T-helper 2 cell (primary cell): Measurements from ENCODE around the gene EIF5A.

Experiments
- DNase-seq, 5 experiments: peaks; one replicate each; pipeline versions ENCODE4 v3.0.0 to v3.0.0-alpha.2; 2012 to 2022

Gene EIF5A

GRCh38 chr17:7285679-7286078 lies 21.7 kb upstream of the EIF5A start:
- no peak for DNase-seq

- no peak for DNase-seq
These were observed 18.0 kb upstream of the EIF5A start for GRCh38 chr17:7289256-7290032.

GRCh38 chr17:7290166-7290565 lies 17.3 kb upstream of the EIF5A start:
- DNase-seq, result no peak

GRCh38 chr17:7290685-7291084 lies 16.7 kb upstream of the EIF5A start:
- no peak for DNase-seq

DNA sequence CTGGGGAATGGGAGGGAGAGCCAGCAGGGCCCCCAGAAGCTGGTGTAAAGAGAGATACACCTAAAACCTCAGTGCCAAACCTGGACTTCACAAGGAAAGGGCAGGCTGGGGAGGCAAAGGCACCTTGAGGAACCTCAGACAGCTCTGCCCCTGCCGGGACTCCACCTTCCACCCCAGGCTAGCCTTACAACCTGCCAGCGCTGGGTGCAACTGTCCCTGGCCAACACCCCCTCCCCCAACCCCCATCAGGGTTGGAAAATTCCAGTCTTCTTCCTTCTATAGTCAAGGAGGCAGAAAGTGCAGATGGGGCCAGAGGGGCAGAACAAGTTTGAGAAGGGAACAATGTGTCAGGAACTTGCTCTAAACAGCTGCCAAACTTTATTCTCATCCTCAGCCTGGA lies 15.2 kb upstream of the EIF5A start:
- DNase-seq, result no peak

DNA sequence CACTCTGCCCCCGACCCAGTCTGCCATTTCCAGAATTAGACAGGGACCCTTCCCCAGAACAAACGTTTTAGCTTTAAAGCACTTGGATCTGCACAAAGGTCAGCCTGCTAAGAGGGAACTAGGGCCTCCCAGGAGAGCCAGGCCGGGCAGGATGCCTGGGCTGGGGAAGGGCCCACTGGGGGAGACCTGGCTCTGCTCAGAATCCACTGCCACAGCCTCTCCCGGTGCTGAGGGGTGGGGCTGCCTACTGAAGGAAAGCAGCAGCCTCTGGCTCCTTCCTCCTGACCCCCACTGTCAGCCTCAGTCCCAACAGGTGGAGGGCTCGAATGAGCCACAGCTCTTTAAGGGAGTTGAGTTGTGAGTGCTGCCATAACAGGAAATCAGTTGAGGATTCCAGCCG lies 14.7 kb upstream of the EIF5A start:
- no peak for DNase-seq

DNA sequence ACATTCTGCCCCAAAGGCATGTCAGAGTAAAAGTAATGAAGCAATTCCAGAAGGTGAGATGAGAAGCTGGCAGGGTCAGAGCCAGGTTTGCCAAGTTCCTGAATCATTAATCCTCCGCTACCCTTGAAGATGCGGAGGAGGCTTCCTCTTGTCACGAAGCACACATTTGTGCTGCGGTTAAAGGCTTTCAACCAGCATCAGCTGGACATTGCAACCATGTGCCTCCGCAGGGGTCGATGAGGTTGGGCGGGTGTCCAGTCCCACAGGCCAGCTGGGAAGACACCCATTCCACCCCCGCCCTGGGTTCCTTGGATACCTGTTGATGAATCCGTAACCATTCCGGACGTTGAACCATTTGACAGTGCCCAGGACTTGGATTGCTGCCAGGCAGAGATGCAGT lies 14.3 kb upstream of the EIF5A start:
- no peak for DNase-seq

DNA sequence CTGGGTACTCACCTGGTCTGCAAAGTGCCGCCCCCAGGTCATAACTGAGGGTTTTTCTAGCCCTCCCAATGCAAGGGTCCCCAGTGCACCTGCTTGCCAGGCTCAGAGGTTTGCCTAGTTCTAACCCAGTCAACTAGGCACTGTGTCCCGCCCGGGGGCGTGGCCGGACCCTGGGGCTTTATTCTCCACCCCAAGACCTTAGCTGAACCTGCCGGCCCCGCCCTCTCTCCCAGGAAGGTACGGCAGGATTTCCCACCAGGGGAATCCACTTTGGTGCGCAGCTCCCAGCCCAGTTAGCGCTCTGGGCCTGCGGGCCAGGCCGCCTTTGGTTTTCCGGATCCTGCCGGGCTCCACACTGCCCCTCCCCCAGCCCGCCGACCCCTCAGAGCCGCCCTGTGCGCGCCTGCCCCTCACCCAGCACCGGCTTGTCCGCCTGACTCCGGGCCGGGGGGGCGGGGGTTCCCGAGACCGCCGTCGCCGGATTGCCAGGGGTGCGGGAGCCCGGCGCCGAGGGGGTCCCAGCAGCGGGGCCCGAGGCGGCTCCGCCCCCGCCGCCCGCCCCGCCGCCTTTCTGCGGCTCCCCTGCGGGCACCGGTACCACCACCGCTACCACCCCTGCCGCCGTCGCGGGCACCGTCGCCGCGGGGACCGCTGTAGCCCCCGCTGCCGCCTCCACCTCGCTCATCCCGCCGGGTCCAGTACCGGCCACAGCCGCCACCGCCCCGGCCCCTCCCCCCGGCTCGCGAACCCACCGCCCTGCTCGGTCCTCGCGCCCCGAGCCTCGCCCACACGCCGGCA lies 13.4 kb upstream of the EIF5A start:
- DNase-seq, result no peak

DNA sequence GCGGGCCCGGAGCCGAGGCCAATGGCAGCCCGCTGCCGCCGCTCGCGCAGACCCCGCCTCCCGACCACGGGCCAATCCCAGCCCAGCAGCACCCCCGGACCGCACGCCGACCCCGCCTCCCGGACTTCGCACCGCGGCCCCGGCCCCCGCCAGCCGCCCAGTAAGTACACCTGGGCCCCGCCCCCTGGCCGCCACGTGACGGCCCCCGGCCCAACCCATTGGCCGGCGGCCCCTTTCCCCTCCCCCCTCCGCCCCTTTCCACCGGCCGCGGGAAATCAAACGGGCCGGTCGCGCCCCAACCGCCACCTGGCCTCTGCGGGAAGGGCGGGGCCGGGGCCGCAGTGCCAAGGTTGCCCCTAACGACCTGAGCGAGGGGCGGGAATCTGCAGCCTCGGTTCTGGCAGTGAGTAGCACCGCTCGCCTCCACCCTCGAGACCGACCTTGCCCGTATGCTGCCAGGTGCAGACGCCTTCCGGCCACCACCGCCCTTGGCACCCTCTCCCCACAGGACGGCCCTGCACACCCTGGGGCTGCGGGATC lies 12.7 kb upstream of the EIF5A start, which contains the start of gene YBX2:
YBX2 (minus strand) TSS at position 26 of the 540 bp plus-strand sequence. CDS start 139 bp downstream, outside the sequence.
- DNase-seq, result peak; percentile 58 to 83 (median 62)

GRCh38 chr17:7295230-7296180 lies 11.9 kb upstream of the EIF5A start:
- DNase-seq, result no peak

- DNase-seq, result peak; percentile 40 to 62 (median 52)
These were observed 11.1 kb upstream of the EIF5A start for GRCh38 chr17:7296189-7296861.

DNA sequence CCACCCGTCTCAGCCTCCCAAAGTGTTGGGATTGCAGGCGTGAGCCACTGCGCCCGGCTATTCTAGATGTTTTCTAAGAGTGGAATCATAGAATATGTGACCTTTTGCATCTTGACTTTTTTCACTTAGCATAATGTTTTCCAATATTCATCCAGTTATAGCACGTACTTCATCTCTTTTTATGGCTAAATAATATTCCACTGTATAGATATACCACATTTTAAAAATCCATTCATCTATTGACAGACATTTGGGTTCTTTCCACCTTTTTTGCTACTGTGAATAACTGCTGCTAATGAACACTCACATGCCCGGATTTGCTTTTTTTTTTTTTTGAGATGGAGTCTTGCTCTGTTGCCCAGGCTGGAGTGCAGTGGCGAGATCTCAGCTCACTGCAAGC lies 3.2 kb upstream of the EIF5A start:
- DNase-seq, result no peak

- peak in 4 of 5 experiments; percentile 29 to 78 (median 57) for DNase-seq
These were observed 527 bp downstream of the EIF5A start for GRCh38 chr17:7307686-7308624.

DNA sequence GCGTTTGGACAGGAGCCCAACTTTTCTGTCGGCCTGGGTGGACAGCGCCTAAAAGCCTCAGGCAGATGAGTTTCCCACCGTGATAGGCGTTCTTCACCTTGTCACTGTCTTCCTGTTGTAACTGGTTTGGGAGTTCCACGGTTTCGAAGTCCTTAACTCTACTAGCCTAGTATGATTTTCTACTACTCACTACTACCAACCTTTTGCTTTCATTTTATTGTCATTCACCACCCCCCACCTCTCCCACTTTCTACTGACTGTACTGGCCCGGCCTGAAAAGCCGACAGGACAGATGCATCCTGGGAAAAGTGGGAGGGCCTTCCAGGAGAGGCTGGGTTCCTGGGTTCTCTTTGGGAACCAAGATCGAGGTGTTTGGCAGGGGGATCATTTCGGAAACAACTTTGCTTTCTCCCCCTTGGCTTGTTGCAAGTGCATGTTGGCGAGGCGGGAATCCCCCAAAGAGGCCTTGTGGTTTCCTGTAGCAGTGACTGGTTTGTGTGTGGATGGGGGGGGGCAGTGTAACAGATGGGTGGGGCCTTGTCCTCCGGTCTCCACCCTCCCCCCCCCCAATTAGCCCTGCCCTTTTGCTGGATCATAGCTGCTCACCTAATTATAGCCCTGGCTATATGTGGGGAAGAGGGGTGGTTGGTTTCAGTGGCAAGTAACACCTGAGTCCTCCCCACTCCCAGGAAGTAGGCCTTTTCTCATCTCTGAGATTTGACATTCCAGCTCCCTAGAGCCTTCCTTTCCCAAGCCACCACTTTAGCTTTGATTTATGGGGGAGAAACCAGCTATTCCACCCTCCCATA lies 1.4 kb downstream of the EIF5A start:
- DNase-seq, result peak; percentile 62 to 95 (median 85)

- no peak for DNase-seq
These were observed 2.2 kb downstream of the EIF5A start for GRCh38 chr17:7309628-7310027.

DNA sequence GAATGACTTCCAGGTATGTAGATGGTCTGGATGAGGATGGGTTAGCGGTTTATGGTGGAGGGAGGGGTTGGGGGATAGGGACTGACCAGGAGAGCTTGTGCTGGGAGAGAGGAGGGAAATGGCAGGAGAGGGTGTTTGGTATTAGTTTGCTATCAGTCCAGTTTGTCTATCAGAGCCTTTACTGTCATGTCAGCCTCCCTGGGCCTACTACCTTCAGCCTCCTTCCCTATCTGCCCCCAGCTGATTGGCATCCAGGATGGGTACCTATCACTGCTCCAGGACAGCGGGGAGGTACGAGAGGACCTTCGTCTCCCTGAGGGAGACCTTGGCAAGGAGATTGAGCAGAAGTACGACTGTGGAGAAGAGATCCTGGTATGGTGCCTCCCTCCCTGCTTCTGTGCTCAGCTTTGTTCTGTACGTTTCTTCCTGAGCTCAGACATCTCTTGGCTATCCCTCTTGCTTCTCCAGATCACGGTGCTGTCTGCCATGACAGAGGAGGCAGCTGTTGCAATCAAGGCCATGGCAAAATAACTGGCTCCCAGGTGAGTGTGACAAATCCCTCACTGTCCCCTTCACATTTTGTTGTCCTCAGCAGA lies 3.8 kb downstream of the EIF5A start:
- no peak for DNase-seq

- DNase-seq, result no peak
These were observed 5.1 kb downstream of the EIF5A start for GRCh38 chr17:7312432-7313087.

DNA sequence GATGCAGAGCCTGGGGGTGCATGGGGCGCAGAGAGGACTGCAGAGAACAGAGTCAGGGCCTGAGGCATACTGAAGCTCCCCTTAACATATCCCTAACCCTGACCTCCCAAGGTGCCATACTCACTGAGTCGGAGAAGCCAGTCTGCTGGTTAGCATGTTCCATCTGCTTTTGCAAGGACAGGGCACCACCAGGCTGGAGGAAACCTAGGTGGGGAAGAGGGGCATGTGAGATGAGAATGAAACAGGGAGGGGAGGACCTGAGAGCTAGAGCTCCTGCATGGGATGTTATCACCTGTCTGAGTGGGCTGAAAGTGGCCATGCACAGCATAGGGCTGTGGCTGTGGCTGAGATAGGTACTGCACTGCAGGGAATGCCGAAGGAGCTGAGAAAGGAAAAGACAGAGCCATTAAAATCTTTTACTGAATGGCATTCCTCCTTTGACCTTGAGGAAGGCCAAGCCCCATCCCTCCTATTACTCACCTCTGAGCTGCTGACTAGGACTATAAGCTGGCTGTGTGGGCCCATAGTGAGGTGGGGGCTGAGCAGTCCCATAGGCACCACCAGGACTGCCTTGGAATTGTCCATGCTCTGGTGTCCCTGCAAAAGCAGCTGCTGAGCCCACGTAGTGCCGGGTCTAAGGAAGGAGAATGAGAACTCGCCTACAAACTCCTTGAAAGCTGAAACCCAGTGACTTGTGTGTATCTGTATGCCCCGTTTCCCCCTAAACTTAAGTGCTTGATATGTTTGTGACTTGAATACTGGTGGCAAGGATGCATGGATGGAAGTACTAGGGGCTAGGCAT lies 5.9 kb downstream of the EIF5A start:
- no peak for DNase-seq
